Thyroid gland (tissue), 4 donors: ENCODE data around the gene SUMO4.

Source experiments
- POLR2A ChIP-seq, 2 donors: fragments of 450-650 bp; IDR thresholded peaks; one replicate each; pipeline ENCODE4 v1.6.1; 2017; ENCODE audit warnings: antibody characterized with exemption in 2 of 2, mild to moderate bottlenecking in 2 of 2, moderate library complexity in 1 of 2
- TF ChIP-seq, protein P1 (sequence below), 6 experiments: fragments of 200-600 bp in 3 of 6; fragments of 450-650 bp in 3 of 6; sonication (generic) in 3 of 6; IDR thresholded peaks; one replicate each; pipeline ENCODE4 v1.5.1; 2016 to 2019; ENCODE audit warnings: antibody characterized with exemption in 6 of 6, mild to moderate bottlenecking in 2 of 6, inconsistent platforms in 1 of 6, moderate library complexity in 1 of 6

DNA sequence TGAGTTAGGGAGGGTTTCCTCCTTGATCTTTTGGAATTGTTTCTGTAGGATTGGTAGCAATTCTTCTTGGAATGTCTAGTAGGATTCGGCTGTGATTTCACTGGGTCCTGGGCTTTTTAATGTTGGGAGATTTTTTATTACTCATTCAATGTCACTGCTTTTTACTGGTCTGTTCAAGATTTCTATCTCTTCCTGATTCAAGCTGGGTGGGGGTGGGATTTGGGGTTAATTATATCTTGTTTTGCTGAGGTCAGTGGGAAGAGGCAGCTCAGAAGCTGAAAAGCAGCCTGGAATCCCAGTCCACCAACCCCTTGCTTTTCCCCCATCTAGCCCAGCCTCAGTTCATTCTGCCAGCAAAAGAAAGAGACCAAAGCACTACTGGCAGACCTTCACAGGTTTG is 39.6 kb downstream of the SUMO4 start:
- TF ChIP-seq, protein P1, sequence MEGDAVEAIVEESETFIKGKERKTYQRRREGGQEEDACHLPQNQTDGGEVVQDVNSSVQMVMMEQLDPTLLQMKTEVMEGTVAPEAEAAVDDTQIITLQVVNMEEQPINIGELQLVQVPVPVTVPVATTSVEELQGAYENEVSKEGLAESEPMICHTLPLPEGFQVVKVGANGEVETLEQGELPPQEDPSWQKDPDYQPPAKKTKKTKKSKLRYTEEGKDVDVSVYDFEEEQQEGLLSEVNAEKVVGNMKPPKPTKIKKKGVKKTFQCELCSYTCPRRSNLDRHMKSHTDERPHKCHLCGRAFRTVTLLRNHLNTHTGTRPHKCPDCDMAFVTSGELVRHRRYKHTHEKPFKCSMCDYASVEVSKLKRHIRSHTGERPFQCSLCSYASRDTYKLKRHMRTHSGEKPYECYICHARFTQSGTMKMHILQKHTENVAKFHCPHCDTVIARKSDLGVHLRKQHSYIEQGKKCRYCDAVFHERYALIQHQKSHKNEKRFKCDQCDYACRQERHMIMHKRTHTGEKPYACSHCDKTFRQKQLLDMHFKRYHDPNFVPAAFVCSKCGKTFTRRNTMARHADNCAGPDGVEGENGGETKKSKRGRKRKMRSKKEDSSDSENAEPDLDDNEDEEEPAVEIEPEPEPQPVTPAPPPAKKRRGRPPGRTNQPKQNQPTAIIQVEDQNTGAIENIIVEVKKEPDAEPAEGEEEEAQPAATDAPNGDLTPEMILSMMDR (IDR thresholded peaks at IDR 0.05), result no peak
- no peak for TF ChIP-seq POLR2A (IDR thresholded peaks at IDR 0.05)
